Activated T-cell treated with anti-CD3 and anti-CD28 coated beads, Interleukin-2, amount 50 U/mL, for 72 hours (primary cell): ENCODE measurements around the gene MAP7D3. TPM values are rescaled to one million over a fixed set of nuclear protein-coding genes. Genes with fewer than 3 reads are reported as not detected.
"Not testable (repeated sequence)": the region's sequence is repeated elsewhere in the genome, so short reads cannot be mapped to it uniquely, and the experiment has no call there.

Source experiments
- ATAC-seq, 2 donors: fragments of 150-1000 bp; cut with Tn5 transposase; replicated peaks in 1 of 2; 2 replicates each; pipeline ENCODE4 v1.10.0; 2021; ENCODE audit warnings: moderate library complexity in 2 of 2, mild to moderate bottlenecking in 1 of 2
- DNase-seq, 2 donors: peaks; one replicate each; pipeline ENCODE4 v3.0.0; 2021 to 2022; ENCODE audit warnings: mixed read lengths in 1 of 2
- H3K27ac Mint-ChIP-seq: one replicate; pipeline ENCODE4 v1.8.0; 2022; ENCODE audit warnings: mild to moderate bottlenecking, moderate library complexity, mixed read lengths
- H3K27me3 Mint-ChIP-seq: one replicate; pipeline ENCODE4 v1.8.0; 2022; ENCODE audit warnings: low read depth, mixed read lengths
- H3K36me3 Mint-ChIP-seq, 2 donors: one replicate each; pipeline ENCODE4 v1.8.0; 2022; ENCODE audit warnings: mixed read lengths in 2 of 2, mild to moderate bottlenecking in 1 of 2; ENCODE audit not compliant: insufficient read depth in 2 of 2
- H3K4me1 Mint-ChIP-seq: one replicate; pipeline ENCODE4 v1.8.0; 2022; ENCODE audit warnings: low read depth, mixed read lengths
- H3K4me3 Mint-ChIP-seq, 2 donors: one replicate each; pipeline ENCODE4 v1.8.0; 2022; ENCODE audit warnings: mild to moderate bottlenecking in 2 of 2, mixed read lengths in 2 of 2, moderate library complexity in 2 of 2
- H3K9me3 Mint-ChIP-seq, 2 donors: one replicate each; pipeline ENCODE4 v1.8.0; 2022; ENCODE audit warnings: mixed read lengths in 2 of 2
- total RNA-seq, 2 donors: library from RNA; stranded (reverse); gene quantifications; one replicate each; pipeline ENCODE4 v1.2.3, GENCODE V29; 2022

Gene MAP7D3
- total RNA-seq, 2 donors from 2014 or later = 11.3 to 11.8 TPM

DNA sequence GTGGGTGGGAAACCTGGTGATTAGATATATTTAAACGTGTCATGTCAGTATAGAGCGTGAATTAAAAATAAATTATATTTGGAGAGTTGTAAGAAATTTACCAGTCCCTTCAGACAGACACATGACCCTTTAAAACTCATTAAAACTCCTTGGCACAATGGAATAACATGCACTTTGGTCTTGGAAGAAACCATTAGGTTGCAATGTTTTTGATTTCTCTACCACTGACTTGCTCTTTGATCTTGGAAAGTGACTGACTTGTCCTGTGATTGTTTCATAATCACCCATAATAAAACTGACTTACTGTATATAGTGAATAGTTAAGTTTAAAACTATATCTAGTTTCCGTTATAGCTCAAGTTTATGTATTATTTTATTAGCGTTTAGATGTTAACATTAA is 68.0 kb downstream of the MAP7D3 start:
- Mint-ChIP-seq H3K4me3 (no peak overlapping the region), H3K9me3 (no peaks in the 10 kb centered on the region), H3K4me1 (no peaks in the 10 kb centered on the region), H3K36me3 (no peaks in the 10 kb centered on the region), H3K27ac (no peak overlapping the region), H3K27me3 (peaks cover 8% of the 10 kb centered on the region)
- no peak for DNase-seq
- ATAC-seq = no peak

DNA sequence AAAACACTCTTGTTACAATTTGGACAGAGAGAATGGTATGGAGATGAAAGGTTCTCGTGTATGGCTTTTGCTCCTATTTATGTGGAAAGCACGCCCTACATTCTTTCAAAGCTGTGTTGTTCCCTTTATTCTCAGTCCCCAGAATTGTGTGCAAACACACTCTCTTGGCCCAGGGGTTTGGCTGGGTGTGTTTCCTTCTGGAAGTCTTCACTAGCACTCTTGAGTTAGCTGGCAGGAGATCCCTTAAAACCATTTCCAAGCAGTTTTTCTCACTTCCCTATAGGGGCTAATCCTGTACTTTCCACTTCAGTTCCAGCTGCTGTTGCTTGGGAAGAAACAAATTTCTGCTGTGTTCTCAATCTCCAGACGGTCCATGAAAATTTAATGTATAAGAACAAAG is 68.8 kb downstream of the MAP7D3 start:
- Mint-ChIP-seq H3K4me3 (no peak overlapping the region), H3K4me1 (no peaks in the 10 kb centered on the region), H3K36me3 (no peaks in the 10 kb centered on the region), H3K27me3 (peaks cover 8% of the 10 kb centered on the region), H3K9me3 (no peaks in the 10 kb centered on the region), H3K27ac (no peak overlapping the region)
- DNase-seq = no peak
- no peak for ATAC-seq

GRCh38 chrX:136179133-136179532 is 72.1 kb downstream of the MAP7D3 start:
- DNase-seq = no peak
- Mint-ChIP-seq H3K9me3 (no peaks in the 10 kb centered on the region), H3K4me1 (no peaks in the 10 kb centered on the region), H3K36me3 (no peaks in the 10 kb centered on the region), H3K4me3 (no peak overlapping the region), H3K27me3 (peaks cover 8% of the 10 kb centered on the region), H3K27ac (no peak overlapping the region)
- no peak for ATAC-seq

GRCh38 chrX:136176399-136176825 is 74.8 kb downstream of the MAP7D3 start:
- Mint-ChIP-seq H3K4me1 (no peaks in the 10 kb centered on the region), H3K36me3 (no peaks in the 10 kb centered on the region), H3K27me3 (peaks cover 8% of the 10 kb centered on the region), H3K9me3 (no peaks in the 10 kb centered on the region), H3K27ac (no peak overlapping the region), H3K4me3 (no peak overlapping the region)
- DNase-seq (no peak), ATAC-seq (no peak)

- Mint-ChIP-seq H3K27ac (no peak overlapping the region), H3K4me3 (no peak overlapping the region), H3K27me3 (peaks cover 12% of the 10 kb centered on the region), H3K9me3 (no peaks in the 10 kb centered on the region), H3K36me3 (no peaks in the 10 kb centered on the region), H3K4me1 (no peaks in the 10 kb centered on the region)
- ATAC-seq = no peak
- DNase-seq = no peak
Observed at GRCh38 chrX:136171420-136171819, 79.8 kb downstream of the MAP7D3 start.

DNA sequence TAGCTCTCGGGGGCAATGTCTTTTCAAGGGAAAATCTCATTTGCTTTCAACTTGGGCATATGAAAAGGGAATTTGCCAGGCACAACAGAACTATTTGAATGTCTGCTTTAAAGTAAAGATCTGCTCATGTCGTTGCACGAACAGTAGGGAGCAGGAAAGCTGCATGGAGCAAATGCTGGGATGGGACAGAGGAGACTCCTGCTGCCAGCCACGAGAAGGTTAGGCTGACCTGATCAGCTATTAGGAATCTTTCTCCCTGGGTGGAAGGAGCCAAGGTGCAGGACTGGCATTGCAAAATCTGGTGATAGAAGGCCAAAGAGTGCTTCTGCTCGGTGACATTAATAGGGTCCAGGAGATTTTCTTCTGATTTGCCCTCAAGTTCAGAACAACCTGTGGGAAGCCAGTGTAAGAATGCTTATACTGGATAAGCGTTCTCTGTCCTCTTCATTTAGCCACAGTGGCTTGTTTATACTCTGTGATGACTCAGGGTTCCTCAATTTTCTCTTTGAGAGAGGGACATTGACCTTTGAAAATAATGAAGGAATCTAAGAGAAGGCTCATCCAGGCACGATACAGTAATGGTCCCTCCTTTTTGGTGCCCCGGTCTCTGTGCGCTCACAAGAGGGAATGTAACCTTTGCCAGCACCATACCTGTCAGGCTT is 80.9 kb downstream of the MAP7D3 start:
- Mint-ChIP-seq H3K27me3 (peaks cover 16% of the 10 kb centered on the region), H3K4me1 (no peaks in the 10 kb centered on the region), H3K4me3 (no peak overlapping the region), H3K27ac (no peak overlapping the region), H3K9me3 (no peaks in the 10 kb centered on the region), H3K36me3 (no peaks in the 10 kb centered on the region)
- DNase-seq (no peak), ATAC-seq (no peak)

GRCh38 chrX:136168929-136169735 is 82.1 kb downstream of the MAP7D3 start:
- H3K27ac Mint-ChIP-seq = no peak overlapping the region
- H3K9me3 Mint-ChIP-seq = no peaks in the 10 kb centered on the region
- no peaks in the 10 kb centered on the region for H3K4me1 Mint-ChIP-seq
- H3K4me3 Mint-ChIP-seq = no peak overlapping the region
- ATAC-seq (no peak), DNase-seq (no peak)
- peaks cover 19% of the 10 kb centered on the region for H3K27me3 Mint-ChIP-seq
- no peaks in the 10 kb centered on the region for H3K36me3 Mint-ChIP-seq

DNA sequence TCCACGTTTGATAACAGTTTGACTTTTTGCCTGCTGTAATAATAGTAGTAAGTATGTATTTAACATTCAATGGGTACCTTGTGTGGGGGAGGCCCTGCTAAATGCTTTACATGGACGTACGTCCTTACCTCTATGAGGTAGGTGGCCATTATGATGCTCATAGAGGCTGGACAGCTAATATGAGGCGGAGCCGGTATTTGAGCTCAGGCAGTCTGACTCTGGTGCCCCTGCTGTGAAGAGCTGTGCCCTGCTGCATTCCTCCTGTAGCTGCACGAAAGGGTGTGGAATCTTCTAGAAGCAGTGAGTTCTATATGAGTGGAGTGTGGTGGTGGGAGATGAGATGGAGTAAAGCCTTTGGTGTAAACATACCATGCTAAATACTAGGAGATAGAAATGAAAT is 83.2 kb downstream of the MAP7D3 start:
- not testable (repeated sequence) for H3K9me3 Mint-ChIP-seq, H3K36me3 Mint-ChIP-seq, ATAC-seq, H3K4me3 Mint-ChIP-seq, H3K27ac Mint-ChIP-seq, H3K4me1 Mint-ChIP-seq, DNase-seq
- peaks cover 19% of the 10 kb centered on the region for H3K27me3 Mint-ChIP-seq

DNA sequence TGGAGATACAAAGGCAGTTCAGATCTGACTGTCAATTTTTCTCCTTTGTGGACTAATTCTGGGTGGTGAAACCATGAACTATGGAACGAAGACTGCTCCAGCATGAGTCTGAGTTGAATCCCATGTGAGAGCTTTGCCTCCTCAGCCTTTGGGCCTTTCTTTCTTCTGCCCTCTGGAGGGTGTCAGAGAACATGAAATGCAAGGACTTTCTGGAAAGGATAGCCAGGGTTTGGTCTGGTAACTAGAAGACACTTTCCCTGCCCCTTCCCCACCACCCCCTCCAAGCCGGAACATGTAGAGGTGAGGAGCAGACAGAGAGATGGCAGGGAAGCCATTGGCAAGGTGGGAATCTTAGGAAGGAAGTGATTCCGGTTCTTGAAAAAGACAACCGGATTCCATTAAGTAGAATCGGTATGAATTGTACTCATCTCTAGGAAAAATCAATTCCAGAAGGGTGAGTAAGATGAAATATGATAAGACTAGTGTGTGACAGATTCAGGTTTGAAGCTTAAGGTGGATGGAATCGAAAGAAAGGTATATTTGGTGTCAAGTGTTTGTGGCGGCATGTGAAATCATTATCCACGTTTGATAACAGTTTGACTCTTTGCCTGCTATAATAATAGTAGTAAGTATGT is 84.9 kb downstream of the MAP7D3 start:
- no peaks in the 10 kb centered on the region for H3K4me1 Mint-ChIP-seq
- H3K27ac Mint-ChIP-seq = no peak overlapping the region
- no peak for ATAC-seq
- H3K27me3 Mint-ChIP-seq = peaks cover 25% of the 10 kb centered on the region
- H3K4me3 Mint-ChIP-seq = no peak overlapping the region
- no peak for DNase-seq
- H3K9me3 Mint-ChIP-seq = no peaks in the 10 kb centered on the region
- no peaks in the 10 kb centered on the region for H3K36me3 Mint-ChIP-seq

DNA sequence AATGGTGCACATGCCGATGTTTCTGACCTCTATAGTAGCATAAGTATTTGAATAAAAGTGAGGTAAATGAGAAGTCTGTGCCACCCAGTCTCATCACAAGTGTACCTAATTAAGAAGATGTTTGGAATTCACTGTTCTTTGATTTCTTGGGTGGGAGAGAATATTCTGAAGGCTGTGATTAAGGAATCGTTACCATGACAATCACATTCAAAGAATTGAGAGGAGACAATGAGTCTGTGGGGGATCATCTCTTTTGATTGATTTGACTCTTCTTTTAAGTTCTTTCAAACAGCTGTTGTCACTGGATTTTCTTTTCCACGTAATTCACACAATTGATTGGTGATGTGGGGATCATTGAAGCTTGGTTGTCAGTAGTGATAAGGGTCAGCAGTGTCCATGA is 85.8 kb downstream of the MAP7D3 start:
- H3K27ac Mint-ChIP-seq = no peak overlapping the region
- peaks cover 25% of the 10 kb centered on the region for H3K27me3 Mint-ChIP-seq
- H3K36me3 Mint-ChIP-seq = no peaks in the 10 kb centered on the region
- H3K4me3 Mint-ChIP-seq = no peak overlapping the region
- no peaks in the 10 kb centered on the region for H3K9me3 Mint-ChIP-seq
- no peaks in the 10 kb centered on the region for H3K4me1 Mint-ChIP-seq
- ATAC-seq = no peak
- DNase-seq = no peak

GRCh38 chrX:136163689-136164088 is 87.5 kb downstream of the MAP7D3 start:
- H3K9me3 Mint-ChIP-seq = no peaks in the 10 kb centered on the region
- no peak for ATAC-seq
- H3K4me1 Mint-ChIP-seq = no peaks in the 10 kb centered on the region
- H3K36me3 Mint-ChIP-seq = no peaks in the 10 kb centered on the region
- H3K27me3 Mint-ChIP-seq = peaks cover 19% of the 10 kb centered on the region
- H3K4me3 Mint-ChIP-seq = no peak overlapping the region
- no peak for DNase-seq
- H3K27ac Mint-ChIP-seq = no peak overlapping the region
